GM12878 (cell line): ENCODE results near the gene MMP15. TPM values are rescaled to one million over a fixed set of nuclear protein-coding genes. Genes with fewer than 3 reads are reported as not detected.

Experiments used
- ATAC-seq: fragments of 200-7000 bp; cut with Tn5 transposase; 3 replicates; pipeline ENCODE4 v1.9.1; 2020; ENCODE audit warnings: mild to moderate bottlenecking, moderate library complexity
- BruUV-seq: library from RNA; stranded (reverse); fragments of 400-500 nt; replicated peaks from 2 replicates; lab custom pipeline; 2021; lab: Mats Ljungman, UMichigan
- CTCF ChIA-PET: fragments of 300-600 bp; sonication (Branson Sonifier 250); formaldehyde crosslinking; extraction: SDS; loops from one replicate; lab custom pipeline; 2021; ENCODE audit warnings: inconsistent platforms; lab: Yijun Ruan, JAX
- POLR2A ChIA-PET: fragments of 350-600 bp; formaldehyde crosslinking; extraction: SDS; loops from one replicate; lab custom pipeline; 2021; ENCODE audit warnings: inconsistent platforms; lab: Charles Lee
- RAD21 ChIA-PET: fragments of 300-600 bp; sonication (Branson Sonifier 250); formaldehyde crosslinking; loops from one replicate; lab custom pipeline; 2023; ENCODE audit warnings: antibody characterized with exemption; ENCODE audit not compliant: unreplicated experiment; lab: Charles Lee
- SMC1A ChIA-PET: fragments of 300-600 bp; sonication (Branson Sonifier 250); formaldehyde crosslinking; loops from one replicate; lab custom pipeline; 2023; ENCODE audit not compliant: unreplicated experiment, uncharacterized antibody; lab: Charles Lee
- DNase-seq: peaks from one replicate; pipeline ENCODE4 v3.0.0-alpha.2; 2011; ENCODE audit warnings: low read depth, low spot score
- FAIRE-seq: peaks from 3 replicates; lab custom pipeline; 2011; peaks lifted over from hg19 to GRCh38; lab: Jason Lieb, UNC
- H2AFZ ChIP-seq: 2 replicates; pipeline ENCODE4 v1.6.0; 2011; ENCODE audit warnings: low read depth, low read length, control low read depth; ENCODE audit not compliant: control insufficient read depth
- H3K27ac ChIP-seq: 2 replicates; pipeline ENCODE4 v1.5.1; 2011; ENCODE audit warnings: control low read depth; ENCODE audit not compliant: control insufficient read depth, insufficient read depth
- H3K27me3 ChIP-seq, 2 experiments: replicated peaks in 1 of 2; 2 replicates each; pipeline versions ENCODE4 v1.6.0 to v1.6.1; 2011; ENCODE audit warnings: low read length in 1 of 2; ENCODE audit not compliant: control insufficient read depth in 2 of 2, insufficient read depth in 2 of 2
- H3K36me3 ChIP-seq, 2 experiments: 2 replicates each; pipeline ENCODE4 v1.5.1; 2011; ENCODE audit warnings: low read length in 1 of 2; ENCODE audit not compliant: control insufficient read depth in 2 of 2, insufficient read depth in 2 of 2
- H3K4me1 ChIP-seq: 2 replicates; pipeline ENCODE4 v1.6.1; 2011; ENCODE audit warnings: mild to moderate bottlenecking, low read length, moderate library complexity, mixed read lengths; ENCODE audit not compliant: control insufficient read depth, insufficient read depth
- H3K4me2 ChIP-seq: 2 replicates; pipeline ENCODE4 v1.6.0; 2011; ENCODE audit warnings: control low read depth; ENCODE audit not compliant: control insufficient read depth, insufficient read depth
- H3K4me3 ChIP-seq: fragments of 200-600 bp; sonication (generic); 2 replicates; pipeline ENCODE4 v1.5.1; 2016
- H3K79me2 ChIP-seq: 2 replicates; pipeline ENCODE4 v1.6.0; 2011; ENCODE audit warnings: low read length; ENCODE audit not compliant: control insufficient read depth, insufficient read depth
- H3K9ac ChIP-seq: 2 replicates; pipeline ENCODE4 v1.8.0; 2011; ENCODE audit warnings: low read length, control low read depth, mixed read lengths; ENCODE audit not compliant: control insufficient read depth, insufficient read depth
- H3K9me3 ChIP-seq: replicated peaks from 3 replicates; pipeline ENCODE4 v1.5.1; 2011; ENCODE audit warnings: mild to moderate bottlenecking, low read length; ENCODE audit not compliant: control insufficient read depth, insufficient read depth
- H4K20me1 ChIP-seq: 2 replicates; pipeline ENCODE4 v1.6.0; 2011; ENCODE audit not compliant: control insufficient read depth, insufficient read depth
- GATAD2B ChIP-seq: fragments of 450-650 bp; conservative IDR thresholded peaks from 2 replicates; pipeline ENCODE4 v1.6.1; 2017; ENCODE audit warnings: low read depth, mild to moderate bottlenecking, moderate library complexity
- MTA3 ChIP-seq: IDR thresholded peaks from 2 replicates; pipeline ENCODE4 v1.6.1; 2012; ENCODE audit warnings: low read length, inconsistent platforms, borderline replicate concordance
- RUNX3 ChIP-seq: IDR thresholded peaks from 2 replicates; pipeline ENCODE4 v1.6.1; 2012; ENCODE audit warnings: low read length, inconsistent platforms
- SPI1 ChIP-seq: IDR thresholded peaks from 2 replicates; pipeline ENCODE4 v1.6.1; 2011; ENCODE audit warnings: low read depth, mild to moderate bottlenecking, low read length, moderate library complexity, borderline replicate concordance; ENCODE audit not compliant: insufficient read depth
- TBL1XR1 ChIP-seq: IDR thresholded peaks from 2 replicates; pipeline ENCODE4 v1.6.1; 2012; ENCODE audit warnings: low read depth, low read length, improper control_type of control experiment
- WGBS: methylation state at CpG from one replicate; pipeline ENCODE4 v1.1.6; 2016; ENCODE audit warnings: low lambda C conversion rate; ENCODE audit not compliant: insufficient replicate concordance, insufficient coverage; ENCODE audit errors: missing lambda C conversion rate; 5-methylcytosine and 5-hydroxymethylcytosine counted together
- in situ Hi-C: fragments of 300-500 bp; cut with MboI; formaldehyde crosslinking; loops from 9 replicates; pipeline ENCODE4 v1.14.3; 2018; ENCODE audit warnings: mixed read lengths
- intact Hi-C: fragments of 100-400 bp; cut with micrococcal nuclease; formaldehyde crosslinking; loops from one replicate; pipeline ENCODE4 v1.14.2; 2022; ENCODE audit not compliant: unreplicated experiment
- polyA plus RNA-seq, 11 experiments: library from polyadenylated mRNA; depleted of rRNA in 4 of 11; unstranded in 6 of 11; stranded (reverse) in 5 of 11; fragments of >200 nt; fragmentation: Nextera tagmentation in 4 of 11; fragmentation: Illumina TruSeq in 1 of 11; extraction: Ambion mirVana in 4 of 11; extraction: Trizol in 1 of 11; gene quantifications; 1 replicate in 1 of 11; 2 replicates in 10 of 11; pipeline versions ENCODE4 v1.2.1 to v1.2.3, GENCODE V29; 2011 to 2016; ENCODE audit warnings: inconsistent platforms in 2 of 11, missing spikeins in 2 of 11, low read depth in 1 of 11
- total RNA-seq, 4 experiments: library from RNA; depleted of rRNA in 3 of 4; stranded (reverse); fragments of >200 nt in 3 of 4; fragmentation: Illumina TruSeq in 1 of 4; extraction: Trizol in 1 of 4; gene quantifications; 2 replicates each; pipeline versions ENCODE4 v1.2.1 to v1.2.3, GENCODE V29; 2013 to 2021
- TF ChIP-seq, protein P1 (sequence below): fragments of 450-650 bp; IDR thresholded peaks from 2 replicates; pipeline ENCODE4 v1.6.1; 2017; ENCODE audit warnings: mild to moderate bottlenecking, moderate library complexity
- TF ChIP-seq, protein P2 (sequence below): IDR thresholded peaks from 2 replicates; pipeline ENCODE4 v1.6.1; 2012; ENCODE audit warnings: mild to moderate bottlenecking, low read depth, low read length
- TF ChIP-seq, protein P3 (sequence below), 3 experiments: IDR thresholded peaks in 2 of 3; conservative IDR thresholded peaks in 1 of 3; 2 replicates each; pipeline ENCODE4 v1.5.1; 2011; ENCODE audit warnings: low read depth in 3 of 3, low read length in 3 of 3, mild to moderate bottlenecking in 3 of 3, control low read depth in 2 of 3, moderate library complexity in 2 of 3, inconsistent platforms in 1 of 3, mixed read lengths in 1 of 3; ENCODE audit not compliant: control insufficient read depth in 2 of 3, insufficient read depth in 1 of 3; ENCODE audit errors: extremely low read depth in 1 of 3

Gene MMP15
- total and polyA plus RNA-seq, 10 of the 15 experiments (the other 5 are each of a cell fraction or from before 2014, with no cell fraction given): 0.08 to 0.56 (median 0.10) TPM; not detected in 7

DNA sequence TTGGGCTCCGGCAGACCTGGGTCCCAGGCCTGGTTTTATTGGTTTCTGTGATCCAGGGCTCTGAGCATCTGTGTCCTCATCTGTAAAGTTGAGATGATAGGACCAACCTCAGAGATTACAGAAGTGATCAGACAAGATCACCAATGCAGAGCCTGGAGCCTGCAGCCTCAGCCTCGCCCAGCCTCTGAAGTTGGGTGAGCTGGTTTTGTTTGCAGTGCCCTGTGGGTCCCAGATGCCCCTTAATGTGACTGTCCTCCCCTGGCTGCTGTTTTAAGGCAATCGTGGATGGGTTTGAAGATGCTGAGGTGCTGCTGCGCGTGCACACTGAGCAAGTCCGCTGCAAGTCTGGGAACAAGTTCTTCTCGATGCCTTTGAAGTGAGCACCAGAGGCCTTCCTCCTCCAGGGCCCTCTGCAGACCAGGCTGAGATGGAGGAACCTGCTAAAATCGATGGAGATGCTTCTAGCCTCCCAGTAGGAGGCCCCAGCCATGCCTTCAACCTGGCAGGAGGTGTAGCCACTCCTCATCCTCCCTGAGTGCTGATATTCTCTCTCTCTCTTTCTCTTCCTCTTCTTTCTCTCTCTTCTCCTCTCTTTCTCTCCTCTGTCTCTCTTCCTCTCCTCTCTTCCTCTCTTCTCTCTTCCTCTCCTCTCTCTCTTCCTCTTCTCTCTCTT is 5.6 kb upstream of the MMP15 start:
- H3K27me3 ChIP-seq: no peaks in the 10 kb centered on the region; a peak in 1 of 4 replicates
- no peak overlapping the region for H3K4me3 ChIP-seq
- BruUV-seq: no TSS peak
- WGBS: 83% methylated on average over 8 of the region's 8 CpGs
- no peaks in the 10 kb centered on the region for H3K79me2 ChIP-seq
- no peaks in the 10 kb centered on the region; the same call in 1 of the 2 replicates for H3K4me1 ChIP-seq
- POLR2A ChIA-PET: no interaction called here
- H4K20me1 ChIP-seq: no peaks in the 10 kb centered on the region
- DNase-seq (no peak), FAIRE-seq (no peak), ATAC-seq (no peak)
- peaks cover 0 to 2% of the 10 kb centered on the region in 2 experiments; a peak in 3 of 4 replicates for H3K36me3 ChIP-seq
- SMC1A ChIA-PET: interaction anchor here (0.8 to 1.8 kb wide), 2 partner anchors 102 to 106 kb away, joined by 5 to 7 read pairs; no protein-coding TSS in a partner anchor
- intact Hi-C loops (loop anchor here (2.0 to 10.0 kb wide), 4 partner anchors 103 to 467 kb away; partner anchors contain the start of gene CSNK2A2), in situ Hi-C loops (loop anchor here (5.0 kb wide), 1 partner anchor 107 kb away; the partner anchor contains the start of gene CFAP20)
- H3K27ac ChIP-seq: no peak overlapping the region
- H3K9me3 ChIP-seq: no peaks in the 10 kb centered on the region
- CTCF ChIA-PET: interaction anchor here (0.6 to 2.5 kb wide), 10 partner anchors 11 to 287 kb away, joined by 3 to 19 read pairs (median 4); a partner anchor contains a TSS
- RAD21 ChIA-PET: interaction anchor here (0.9 to 1.7 kb wide), 4 partner anchors 87 to 317 kb away, joined by 3 to 7 read pairs (median 4); no protein-coding TSS in a partner anchor
- no peak overlapping the region for H3K4me2 ChIP-seq
- no peak overlapping the region for H2AFZ ChIP-seq
- H3K9ac ChIP-seq: no peak overlapping the region
- TF ChIP-seq, protein P1, sequence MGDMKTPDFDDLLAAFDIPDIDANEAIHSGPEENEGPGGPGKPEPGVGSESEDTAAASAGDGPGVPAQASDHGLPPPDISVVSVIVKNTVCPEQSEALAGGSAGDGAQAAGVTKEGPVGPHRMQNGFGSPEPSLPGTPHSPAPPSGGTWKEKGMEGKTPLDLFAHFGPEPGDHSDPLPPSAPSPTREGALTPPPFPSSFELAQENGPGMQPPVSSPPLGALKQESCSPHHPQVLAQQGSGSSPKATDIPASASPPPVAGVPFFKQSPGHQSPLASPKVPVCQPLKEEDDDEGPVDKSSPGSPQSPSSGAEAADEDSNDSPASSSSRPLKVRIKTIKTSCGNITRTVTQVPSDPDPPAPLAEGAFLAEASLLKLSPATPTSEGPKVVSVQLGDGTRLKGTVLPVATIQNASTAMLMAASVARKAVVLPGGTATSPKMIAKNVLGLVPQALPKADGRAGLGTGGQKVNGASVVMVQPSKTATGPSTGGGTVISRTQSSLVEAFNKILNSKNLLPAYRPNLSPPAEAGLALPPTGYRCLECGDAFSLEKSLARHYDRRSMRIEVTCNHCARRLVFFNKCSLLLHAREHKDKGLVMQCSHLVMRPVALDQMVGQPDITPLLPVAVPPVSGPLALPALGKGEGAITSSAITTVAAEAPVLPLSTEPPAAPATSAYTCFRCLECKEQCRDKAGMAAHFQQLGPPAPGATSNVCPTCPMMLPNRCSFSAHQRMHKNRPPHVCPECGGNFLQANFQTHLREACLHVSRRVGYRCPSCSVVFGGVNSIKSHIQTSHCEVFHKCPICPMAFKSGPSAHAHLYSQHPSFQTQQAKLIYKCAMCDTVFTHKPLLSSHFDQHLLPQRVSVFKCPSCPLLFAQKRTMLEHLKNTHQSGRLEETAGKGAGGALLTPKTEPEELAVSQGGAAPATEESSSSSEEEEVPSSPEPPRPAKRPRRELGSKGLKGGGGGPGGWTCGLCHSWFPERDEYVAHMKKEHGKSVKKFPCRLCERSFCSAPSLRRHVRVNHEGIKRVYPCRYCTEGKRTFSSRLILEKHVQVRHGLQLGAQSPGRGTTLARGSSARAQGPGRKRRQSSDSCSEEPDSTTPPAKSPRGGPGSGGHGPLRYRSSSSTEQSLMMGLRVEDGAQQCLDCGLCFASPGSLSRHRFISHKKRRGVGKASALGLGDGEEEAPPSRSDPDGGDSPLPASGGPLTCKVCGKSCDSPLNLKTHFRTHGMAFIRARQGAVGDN: no peak
- TF ChIP-seq, protein P2, sequence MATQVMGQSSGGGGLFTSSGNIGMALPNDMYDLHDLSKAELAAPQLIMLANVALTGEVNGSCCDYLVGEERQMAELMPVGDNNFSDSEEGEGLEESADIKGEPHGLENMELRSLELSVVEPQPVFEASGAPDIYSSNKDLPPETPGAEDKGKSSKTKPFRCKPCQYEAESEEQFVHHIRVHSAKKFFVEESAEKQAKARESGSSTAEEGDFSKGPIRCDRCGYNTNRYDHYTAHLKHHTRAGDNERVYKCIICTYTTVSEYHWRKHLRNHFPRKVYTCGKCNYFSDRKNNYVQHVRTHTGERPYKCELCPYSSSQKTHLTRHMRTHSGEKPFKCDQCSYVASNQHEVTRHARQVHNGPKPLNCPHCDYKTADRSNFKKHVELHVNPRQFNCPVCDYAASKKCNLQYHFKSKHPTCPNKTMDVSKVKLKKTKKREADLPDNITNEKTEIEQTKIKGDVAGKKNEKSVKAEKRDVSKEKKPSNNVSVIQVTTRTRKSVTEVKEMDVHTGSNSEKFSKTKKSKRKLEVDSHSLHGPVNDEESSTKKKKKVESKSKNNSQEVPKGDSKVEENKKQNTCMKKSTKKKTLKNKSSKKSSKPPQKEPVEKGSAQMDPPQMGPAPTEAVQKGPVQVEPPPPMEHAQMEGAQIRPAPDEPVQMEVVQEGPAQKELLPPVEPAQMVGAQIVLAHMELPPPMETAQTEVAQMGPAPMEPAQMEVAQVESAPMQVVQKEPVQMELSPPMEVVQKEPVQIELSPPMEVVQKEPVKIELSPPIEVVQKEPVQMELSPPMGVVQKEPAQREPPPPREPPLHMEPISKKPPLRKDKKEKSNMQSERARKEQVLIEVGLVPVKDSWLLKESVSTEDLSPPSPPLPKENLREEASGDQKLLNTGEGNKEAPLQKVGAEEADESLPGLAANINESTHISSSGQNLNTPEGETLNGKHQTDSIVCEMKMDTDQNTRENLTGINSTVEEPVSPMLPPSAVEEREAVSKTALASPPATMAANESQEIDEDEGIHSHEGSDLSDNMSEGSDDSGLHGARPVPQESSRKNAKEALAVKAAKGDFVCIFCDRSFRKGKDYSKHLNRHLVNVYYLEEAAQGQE: no peak
- TF ChIP-seq MTA3: no peak
- TF ChIP-seq GATAD2B: no peak
- TF ChIP-seq TBL1XR1: no peak
- TF ChIP-seq, protein P3, sequence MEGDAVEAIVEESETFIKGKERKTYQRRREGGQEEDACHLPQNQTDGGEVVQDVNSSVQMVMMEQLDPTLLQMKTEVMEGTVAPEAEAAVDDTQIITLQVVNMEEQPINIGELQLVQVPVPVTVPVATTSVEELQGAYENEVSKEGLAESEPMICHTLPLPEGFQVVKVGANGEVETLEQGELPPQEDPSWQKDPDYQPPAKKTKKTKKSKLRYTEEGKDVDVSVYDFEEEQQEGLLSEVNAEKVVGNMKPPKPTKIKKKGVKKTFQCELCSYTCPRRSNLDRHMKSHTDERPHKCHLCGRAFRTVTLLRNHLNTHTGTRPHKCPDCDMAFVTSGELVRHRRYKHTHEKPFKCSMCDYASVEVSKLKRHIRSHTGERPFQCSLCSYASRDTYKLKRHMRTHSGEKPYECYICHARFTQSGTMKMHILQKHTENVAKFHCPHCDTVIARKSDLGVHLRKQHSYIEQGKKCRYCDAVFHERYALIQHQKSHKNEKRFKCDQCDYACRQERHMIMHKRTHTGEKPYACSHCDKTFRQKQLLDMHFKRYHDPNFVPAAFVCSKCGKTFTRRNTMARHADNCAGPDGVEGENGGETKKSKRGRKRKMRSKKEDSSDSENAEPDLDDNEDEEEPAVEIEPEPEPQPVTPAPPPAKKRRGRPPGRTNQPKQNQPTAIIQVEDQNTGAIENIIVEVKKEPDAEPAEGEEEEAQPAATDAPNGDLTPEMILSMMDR (IDR thresholded peaks at IDR 0.05 in 2 of 3, conservative IDR thresholded peaks at IDR 0.05 in 1 of 3; ENCODE audit: control insufficient read depth in 2 of 3, extremely low read depth in 1 of 3, insufficient read depth in 1 of 3, low read depth in 3 of 3, low read length in 3 of 3): no peak
- no peak for TF ChIP-seq RUNX3
- no peak for TF ChIP-seq SPI1
